ENCODE data around the gene TLE2.
A peak's percentile ranks its signal among the peaks of the same experiment; 100 is the strongest.
"Not testable (repeated sequence)": the region's sequence is repeated elsewhere in the genome, so short reads cannot be mapped to it uniquely, and the experiment has no call there.

The TLE2 gene

GRCh38 chr19:3055741-3056416, 26.8 kb upstream of the TLE2 start:
- DNase-seq = no peak

DNA sequence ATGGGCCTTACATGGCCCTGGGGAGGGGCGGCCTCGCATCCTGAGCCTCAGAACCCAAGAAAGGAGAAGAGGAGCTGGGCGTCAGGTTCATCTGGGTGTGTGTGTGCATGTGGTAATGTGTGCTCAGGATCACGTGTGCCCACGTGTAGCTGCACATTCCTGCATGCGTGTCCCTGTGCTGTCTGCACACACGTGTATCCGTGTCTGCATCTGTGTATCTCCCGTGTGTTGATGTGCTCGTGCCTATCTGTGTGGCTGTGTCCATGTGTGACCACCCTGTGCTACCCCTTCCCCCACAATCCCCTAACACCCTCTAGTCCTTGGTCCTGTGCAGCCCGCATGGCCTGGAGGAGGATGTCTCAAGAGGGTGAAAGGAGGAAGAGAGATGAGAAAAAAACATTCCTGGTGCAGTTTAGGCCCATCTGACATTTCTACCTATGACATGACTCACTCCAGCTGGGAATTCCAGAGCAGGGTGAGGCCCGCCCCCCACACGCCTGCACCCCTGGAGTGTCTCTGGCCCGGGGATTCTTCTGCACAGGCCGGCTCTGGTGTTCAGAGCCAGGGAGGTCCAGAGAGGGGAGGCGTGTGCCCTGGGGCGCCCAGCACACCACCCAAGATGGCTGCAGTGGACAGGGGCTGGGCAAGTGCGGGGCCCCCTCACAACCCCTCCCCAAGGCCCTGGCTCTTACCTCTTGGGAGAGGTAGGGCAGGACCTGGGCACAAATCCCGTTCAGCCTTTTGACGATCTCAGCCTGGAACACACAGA, 26.1 kb upstream of the TLE2 start:
- no peak for DNase-seq

DNA sequence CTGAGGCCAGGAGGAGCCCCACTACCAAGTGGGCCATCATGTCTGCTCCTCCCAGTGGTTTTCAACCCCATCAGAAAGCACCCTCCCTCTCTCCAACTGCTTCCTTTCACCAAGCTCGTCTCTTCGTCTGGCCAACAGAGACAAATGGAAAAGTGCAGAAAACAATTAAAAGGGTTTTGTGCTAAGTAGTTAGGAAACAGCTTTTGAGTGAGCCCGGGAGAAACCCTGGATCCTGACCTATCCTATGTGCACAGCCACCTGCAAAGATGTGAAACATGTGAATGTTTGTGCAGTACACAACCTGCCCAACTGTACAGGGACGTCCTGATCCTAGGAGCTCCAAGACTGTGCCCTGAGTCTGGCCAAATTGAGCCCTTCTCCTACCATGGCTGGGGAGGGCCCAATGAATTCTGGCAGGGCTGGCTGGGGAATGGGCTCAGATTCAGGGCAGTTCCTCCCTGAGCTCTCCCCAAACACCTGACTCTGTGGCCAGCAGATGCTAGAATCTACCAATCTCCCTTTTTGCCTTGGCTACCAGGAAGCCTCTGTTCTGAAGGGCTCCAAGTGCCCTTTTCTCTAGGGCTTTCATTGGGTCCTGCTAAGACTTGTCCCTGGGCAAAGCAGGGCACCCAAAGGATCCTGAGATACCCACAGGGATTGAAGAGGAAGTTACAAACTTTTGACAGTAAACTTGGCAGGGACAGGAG, 25.3 kb upstream of the TLE2 start:
- no peak for DNase-seq

DNA sequence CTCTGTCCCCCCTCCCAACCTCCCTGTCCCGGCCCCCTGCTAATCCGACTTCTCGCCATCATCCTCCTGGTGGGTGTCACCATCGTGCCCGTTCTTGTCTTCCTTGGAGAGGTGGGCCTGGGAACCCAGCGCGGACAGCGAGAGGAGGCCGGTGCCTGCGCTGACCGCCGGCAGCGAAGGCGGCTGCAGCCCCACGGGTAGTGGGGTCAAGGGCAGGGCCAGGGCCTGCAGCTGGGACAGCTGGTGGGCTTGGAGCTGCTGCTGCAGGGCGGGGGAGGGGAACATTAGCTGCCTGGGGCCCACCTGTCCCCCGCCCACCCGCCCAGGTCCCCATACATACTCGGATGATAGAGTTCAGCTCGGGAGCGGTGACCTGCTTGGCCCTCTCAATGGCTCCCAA, 24.7 kb upstream of the TLE2 start:
- DNase-seq = no peak

DNA sequence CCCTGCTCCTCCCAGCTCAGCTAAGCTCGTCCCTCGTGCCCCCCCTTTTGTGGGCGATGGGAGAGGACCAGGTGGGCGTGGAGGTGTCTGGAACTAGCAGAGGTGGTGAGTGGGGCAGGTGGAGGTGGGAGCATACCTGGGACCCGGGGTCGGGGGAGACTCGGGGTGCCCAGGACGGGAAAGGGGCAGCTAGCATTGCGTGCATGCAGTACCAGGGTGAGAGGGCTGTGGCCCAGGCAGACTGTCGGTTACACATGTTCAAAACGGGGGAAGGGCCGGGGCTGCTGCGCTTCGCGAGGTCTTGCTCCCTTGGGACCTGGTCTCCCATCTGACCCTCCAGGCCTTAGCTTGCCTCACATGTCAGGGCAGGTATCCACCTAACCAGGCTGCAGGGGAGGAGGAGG, 24.1 kb upstream of the TLE2 start:
- DNase-seq = no peak

- DNase-seq = not testable (repeated sequence)
Measured at GRCh38 chr19:3050016-3050415, 20.9 kb upstream of the TLE2 start.

- DNase-seq = no peak
Measured at GRCh38 chr19:3049089-3049488, 20.0 kb upstream of the TLE2 start.

- no peak for DNase-seq
Measured at GRCh38 chr19:3048190-3048533, 19.1 kb upstream of the TLE2 start.

GRCh38 chr19:3047496-3048189, 18.6 kb upstream of the TLE2 start:
- DNase-seq = peak; percentile 81 to 82

DNA sequence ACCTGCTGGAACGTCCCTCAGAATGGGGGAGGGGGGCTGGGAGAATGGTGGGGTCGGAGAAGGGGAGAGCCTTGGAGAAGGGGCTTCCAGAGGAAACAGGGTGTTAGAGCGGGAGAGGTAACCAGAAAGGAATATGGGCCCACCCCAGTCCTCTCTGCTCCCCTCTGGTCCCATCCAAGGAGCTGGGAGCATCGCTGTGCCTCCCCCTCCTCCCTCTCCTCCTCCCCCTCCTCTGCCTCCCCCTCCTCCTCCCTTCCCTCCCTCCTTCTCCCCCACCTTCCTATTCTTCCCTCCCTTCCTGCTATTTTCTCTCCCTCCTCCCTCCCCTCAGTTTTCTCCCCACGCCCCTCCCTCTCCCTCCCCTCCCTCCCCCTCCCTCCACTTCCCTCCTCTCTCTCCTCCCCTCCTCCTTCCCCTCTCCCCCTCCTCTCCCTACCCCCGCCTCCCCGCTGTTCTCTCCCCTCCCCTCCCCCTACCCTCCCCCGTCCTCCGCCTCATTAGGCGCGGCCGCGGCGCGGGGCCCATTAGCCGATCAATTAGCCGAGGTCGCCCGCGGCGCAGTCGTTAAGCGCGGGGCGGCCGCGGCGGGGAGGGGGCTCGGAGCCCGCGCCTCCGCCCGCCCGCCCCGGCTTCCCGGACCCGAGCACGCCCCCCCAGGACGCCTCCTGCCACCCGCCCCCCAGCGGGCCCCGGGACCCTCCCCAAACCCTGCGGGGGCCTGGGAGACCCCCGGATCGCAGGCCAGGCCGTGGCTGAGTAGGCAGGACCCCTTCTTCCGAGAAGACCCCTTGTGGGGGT, 17.8 kb upstream of the TLE2 start:
- DNase-seq = peak in 1 of 2 experiments; percentile 37

DNA sequence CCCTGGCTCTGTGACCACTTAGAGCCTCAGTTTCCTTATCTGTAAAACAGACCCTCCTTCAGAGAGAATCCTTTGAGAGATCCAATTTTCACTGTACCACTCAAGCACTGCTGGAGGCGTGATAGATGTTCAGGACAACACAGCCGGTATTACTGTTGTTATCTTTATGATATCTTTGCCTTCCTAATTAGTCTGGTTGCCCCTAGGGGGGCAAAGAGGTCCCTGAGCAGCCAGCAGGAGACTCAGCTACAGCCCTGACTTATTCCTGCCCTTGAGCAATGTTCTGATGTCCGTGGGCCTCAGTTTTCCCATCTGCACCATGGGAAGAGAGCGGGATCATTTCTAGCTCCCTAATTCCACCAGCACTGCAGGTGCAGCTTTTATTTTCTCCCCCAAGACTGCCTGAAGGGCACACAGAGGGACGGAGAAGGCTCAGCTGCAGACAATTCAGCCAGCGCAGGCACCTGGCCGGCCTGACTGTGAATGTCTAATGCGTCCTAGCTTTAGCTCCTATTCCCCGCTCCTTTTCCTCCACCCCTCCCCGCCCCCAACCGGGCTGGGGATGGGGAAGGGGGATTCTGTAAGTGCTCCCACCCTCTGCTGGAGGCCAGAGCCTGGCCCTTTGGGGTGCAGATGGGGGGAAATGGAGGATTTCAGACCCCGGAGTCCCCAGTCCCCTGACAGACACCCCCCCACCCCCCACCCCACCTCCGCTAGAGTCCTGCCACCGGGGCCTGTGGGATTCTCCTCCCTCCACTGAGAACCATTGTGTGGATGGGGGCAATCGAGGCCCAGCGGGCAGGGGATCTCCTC, 17.0 kb upstream of the TLE2 start:
- peak in 1 of 2 experiments; percentile 27 for DNase-seq

GRCh38 chr19:3045191-3045590, 16.1 kb upstream of the TLE2 start:
- DNase-seq = no peak

GRCh38 chr19:3042621-3043267, 13.7 kb upstream of the TLE2 start:
- no peak for DNase-seq

GRCh38 chr19:3041761-3042620, 12.9 kb upstream of the TLE2 start:
- DNase-seq = no peak

DNA sequence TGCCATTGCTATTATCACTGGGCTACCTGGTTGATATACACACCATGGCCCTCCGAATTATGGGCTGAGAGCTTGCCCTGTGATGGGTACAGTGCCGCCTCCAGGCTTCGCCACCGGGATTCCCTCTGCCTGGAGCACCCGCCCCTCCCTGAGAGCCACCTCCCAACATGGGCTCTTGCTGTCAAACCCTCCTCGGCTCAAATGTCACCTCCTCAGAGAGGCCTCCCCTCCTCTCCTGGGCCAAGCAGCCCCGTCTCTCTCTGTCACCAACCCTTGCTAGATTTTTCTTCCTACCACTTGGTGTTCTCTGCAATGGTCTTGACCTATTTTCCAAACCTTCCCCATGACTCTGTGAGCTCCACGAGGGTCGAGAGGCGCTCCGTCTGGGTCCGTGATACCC, 12.2 kb upstream of the TLE2 start:
- no peak for DNase-seq

GRCh38 chr19:3039641-3040077, 10.6 kb upstream of the TLE2 start:
- peak; percentile 61 to 64 for DNase-seq

DNA sequence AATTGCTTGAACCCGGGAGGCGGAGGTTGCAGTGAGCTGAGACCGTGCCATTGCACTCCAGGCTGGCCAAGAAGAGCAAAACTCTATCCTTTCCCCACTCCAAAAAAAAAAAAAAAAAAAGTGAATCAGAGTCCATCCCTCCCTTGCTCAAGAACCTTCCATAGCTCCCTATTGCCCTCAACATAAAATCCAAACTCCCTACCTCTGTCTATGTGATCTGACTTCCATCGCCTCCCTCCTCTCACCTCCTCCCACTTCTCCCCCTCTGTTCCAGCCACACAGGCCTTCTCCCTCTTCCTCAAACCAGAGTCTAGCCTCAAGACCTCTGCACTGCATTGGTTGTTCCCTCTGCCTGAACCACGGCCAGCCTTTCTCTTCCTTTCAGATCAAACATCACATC, 10.0 kb upstream of the TLE2 start:
- DNase-seq = no peak

GRCh38 chr19:3038214-3038613, 9.1 kb upstream of the TLE2 start:
- no peak for DNase-seq

DNA sequence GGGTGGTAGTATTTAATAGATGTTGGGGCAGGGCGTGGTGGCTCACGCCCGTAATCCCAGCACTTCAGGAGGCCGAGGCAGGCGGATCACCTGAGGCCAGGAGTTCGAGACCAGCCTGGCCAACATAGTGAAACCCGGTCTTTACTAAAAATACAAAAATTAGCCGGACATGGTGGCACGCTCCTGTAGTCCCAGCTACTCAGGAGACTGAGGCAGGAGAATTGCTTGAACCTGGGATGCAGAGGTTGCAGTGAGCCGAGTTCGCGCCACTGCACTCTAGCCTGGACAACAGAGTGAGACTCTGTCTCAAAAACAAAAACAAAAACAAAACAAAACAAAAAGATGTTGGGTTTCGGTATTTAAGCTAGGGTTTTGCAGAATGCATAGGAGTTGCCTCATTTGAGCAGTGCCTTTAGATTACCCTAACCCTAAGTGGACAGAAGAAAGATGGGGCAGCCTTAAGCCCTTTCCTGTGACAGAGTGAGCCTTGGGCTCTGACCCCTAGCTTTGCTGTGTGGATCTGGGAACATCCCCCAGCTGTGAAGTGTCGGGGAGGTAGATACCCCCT, 8.0 kb upstream of the TLE2 start:
- not testable (repeated sequence) for DNase-seq
